ENCODE data around the gene DBN1.

DNA sequence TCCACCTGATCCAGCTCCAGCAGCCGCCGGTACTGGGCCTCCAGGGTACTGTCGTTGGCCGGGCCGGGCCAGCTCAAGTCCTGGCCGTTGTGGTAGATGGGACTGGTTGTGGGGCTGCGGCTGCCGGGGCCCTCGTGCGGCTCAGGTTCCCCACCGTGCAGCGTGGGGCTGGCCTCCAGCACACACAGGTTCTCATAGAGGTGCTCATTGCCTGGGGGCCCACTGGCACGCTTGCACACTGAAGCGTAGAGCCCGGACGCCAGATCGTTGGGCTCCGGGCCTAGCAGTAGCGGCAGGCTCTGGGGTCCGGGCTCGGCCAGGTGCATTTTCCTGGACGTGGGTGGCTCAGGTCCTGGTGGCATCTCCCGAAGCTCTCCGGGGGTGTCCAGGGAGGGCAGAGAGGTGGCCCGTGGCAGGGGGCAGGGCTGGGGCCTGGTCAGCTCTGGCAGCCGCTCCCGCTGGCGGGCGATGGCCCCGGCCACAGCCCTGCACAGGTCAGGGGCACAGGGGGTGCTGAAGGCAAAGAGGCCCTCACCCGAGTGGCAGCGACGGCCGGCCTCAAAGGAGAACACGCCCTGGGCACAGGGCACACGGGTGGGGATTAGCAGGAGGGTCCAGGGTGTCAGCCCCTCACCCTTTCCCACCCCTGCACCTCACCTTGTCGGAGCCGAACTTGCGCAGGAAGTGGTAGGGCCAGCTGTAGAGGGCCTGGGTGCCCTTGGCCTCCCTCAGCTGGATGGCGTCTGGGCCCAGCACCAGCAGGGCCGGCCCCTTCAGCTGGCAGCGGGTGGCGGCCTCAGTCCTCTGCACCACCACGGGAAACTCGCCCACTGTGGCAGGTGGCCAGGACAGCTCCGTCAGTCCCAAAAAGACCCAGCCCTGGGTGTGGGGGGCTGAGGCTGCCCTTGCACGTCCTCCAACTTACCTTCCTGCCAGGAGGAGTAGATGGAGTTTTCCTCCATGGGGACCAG is 30.9 kb upstream of the DBN1 start:
- TF ChIP-seq JUNB (IDR thresholded peaks at IDR 0.05) (no peak), EP300 (IDR thresholded peaks at IDR 0.05) (no peak)

Data from A549 (cell line).